Nephron (organoid): ENCODE results near the gene MUC6.

Experiments
- H3K27ac Mint-ChIP-seq, 3 experiments: 2 replicates each; pipeline ENCODE4 v1.8.0; 2020; ENCODE audit warnings: mixed read lengths in 3 of 3, mild to moderate bottlenecking in 2 of 3, moderate library complexity in 1 of 3
- H3K27me3 Mint-ChIP-seq: 2 replicates; pipeline ENCODE4 v1.8.0; 2021; ENCODE audit warnings: low read depth, mild to moderate bottlenecking, moderate library complexity, mixed read lengths
- H3K36me3 Mint-ChIP-seq: 2 replicates; pipeline ENCODE4 v1.8.0; 2020; ENCODE audit warnings: low read depth, mixed read lengths
- H3K4me1 Mint-ChIP-seq: 2 replicates; pipeline ENCODE4 v1.8.0; 2020; ENCODE audit warnings: mixed read lengths
- H3K4me3 Mint-ChIP-seq, 3 experiments: 2 replicates each; pipeline ENCODE4 v1.8.0; 2020; ENCODE audit warnings: mild to moderate bottlenecking in 3 of 3, mixed read lengths in 3 of 3, moderate library complexity in 2 of 3
- H3K9me3 Mint-ChIP-seq: 2 replicates; pipeline ENCODE4 v1.8.0; 2020; ENCODE audit warnings: mixed read lengths
- CTCF ChIP-seq, 3 experiments: fragments of 200-600 bp; sonication (generic); IDR thresholded peaks; one replicate each; pipeline ENCODE4 v1.5.0; 2021; ENCODE audit warnings: antibody characterized with exemption in 3 of 3; ENCODE audit not compliant: unreplicated experiment in 3 of 3

MUC6 gene

GRCh38 chr11:1038361-1038760, 1.8 kb upstream of the MUC6 start:
- no peak overlapping the region for H3K4me3 Mint-ChIP-seq
- TF ChIP-seq CTCF (IDR thresholded peaks at IDR 0.05; ENCODE audit: unreplicated experiment in 3 of 3): no peak
- no peaks in the 10 kb centered on the region for H3K36me3 Mint-ChIP-seq
- no peak overlapping the region for H3K27ac Mint-ChIP-seq
- H3K27me3 Mint-ChIP-seq: no peaks in the 10 kb centered on the region
- H3K9me3 Mint-ChIP-seq: no peaks in the 10 kb centered on the region
- no peaks in the 10 kb centered on the region for H3K4me1 Mint-ChIP-seq

DNA sequence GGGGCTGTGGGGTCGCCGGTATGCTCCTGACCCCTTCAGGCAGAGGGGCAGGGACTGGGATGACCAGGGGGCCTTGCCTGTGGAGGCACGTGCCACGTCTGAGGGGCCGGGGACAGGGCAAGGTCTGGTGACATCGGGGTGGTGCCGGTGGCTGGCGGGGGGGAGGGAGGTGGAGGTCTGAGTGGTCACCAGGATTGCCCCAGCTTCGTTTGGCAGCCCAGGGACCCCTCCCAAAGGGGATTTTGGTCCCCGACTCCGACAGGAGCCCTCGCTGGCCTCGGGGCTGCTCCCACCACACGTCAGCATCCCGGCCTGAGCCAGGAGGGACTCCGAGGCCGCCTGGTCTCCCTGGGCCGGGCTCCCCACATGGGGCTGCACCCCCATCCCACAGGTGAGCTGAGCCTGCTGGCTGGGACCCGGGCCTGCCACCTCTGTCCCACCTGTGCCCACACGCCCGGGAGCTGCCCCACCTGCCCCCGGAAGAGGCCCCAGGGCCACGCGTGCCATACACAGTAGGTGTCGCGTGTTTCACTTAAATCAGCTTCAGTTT, 1.1 kb upstream of the MUC6 start:
- TF ChIP-seq CTCF (IDR thresholded peaks at IDR 0.05; ENCODE audit: unreplicated experiment in 3 of 3): no peak
- H3K27me3 Mint-ChIP-seq: no peaks in the 10 kb centered on the region
- no peaks in the 10 kb centered on the region for H3K36me3 Mint-ChIP-seq
- H3K4me3 Mint-ChIP-seq: no peak overlapping the region
- no peaks in the 10 kb centered on the region for H3K9me3 Mint-ChIP-seq
- no peaks in the 10 kb centered on the region for H3K4me1 Mint-ChIP-seq
- no peak overlapping the region for H3K27ac Mint-ChIP-seq

DNA sequence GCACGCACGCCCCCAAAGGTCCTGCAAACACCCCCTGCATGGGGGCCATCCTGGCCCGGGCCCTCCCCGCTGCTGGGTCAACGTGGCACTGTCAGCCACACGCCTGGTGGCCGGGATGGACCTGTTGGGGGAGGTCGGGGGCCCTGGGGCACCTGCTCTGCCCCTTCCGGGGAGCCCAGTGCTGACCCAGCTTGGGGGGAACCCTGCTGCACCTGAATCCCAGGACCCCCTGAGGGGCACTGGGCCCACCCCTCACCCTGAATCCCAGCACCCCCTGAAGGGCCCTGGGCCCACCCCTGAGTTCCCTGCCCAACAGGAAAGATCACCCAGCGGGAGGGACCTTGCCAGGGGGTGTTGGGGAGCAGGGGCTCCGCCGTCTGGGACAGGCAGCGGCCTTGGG, 413 bp upstream of the MUC6 start:
- TF ChIP-seq CTCF (IDR thresholded peaks at IDR 0.05; ENCODE audit: unreplicated experiment in 3 of 3): no peak

DNA sequence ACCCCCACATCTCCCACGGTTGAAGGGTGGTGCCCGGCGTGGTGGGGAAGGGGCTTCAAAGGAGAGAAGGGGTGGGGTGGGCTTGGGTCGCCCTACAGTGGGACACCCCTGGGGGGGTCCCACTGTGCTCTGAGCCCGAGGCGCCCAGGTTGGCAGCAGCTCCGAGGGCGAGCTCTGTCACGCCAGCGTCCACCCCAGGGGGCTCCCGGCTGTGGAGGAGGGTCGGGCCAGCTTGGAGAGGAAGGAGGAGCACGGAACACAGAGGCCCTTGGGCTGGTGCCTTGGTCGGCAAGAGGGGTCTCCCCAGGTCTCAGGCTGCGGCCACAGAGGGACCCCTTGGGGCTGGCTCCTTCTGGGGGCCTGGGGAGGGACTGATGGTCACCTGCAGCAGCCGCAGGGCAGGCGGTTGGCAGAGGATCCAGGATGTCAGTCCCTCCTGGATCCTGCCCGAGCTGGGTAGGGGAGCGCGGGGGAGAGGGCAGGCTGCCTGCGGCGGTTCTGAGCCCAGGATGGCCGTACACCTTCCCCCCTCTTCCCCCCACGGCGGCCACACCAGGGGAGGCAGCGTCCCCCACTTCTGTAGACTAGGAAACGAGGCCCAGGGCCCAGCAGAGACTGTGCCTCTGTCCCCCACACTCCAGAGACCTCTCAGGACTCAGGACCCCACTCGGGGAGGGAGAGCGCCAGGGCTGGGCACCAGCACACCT, 788 bp downstream of the MUC6 start:
- TF ChIP-seq CTCF (IDR thresholded peaks at IDR 0.05; ENCODE audit: unreplicated experiment in 3 of 3): no peak
- Mint-ChIP-seq H3K9me3 (no peaks in the 10 kb centered on the region), H3K4me1 (no peaks in the 10 kb centered on the region), H3K36me3 (no peaks in the 10 kb centered on the region), H3K27me3 (no peaks in the 10 kb centered on the region), H3K4me3 (no peak overlapping the region), H3K27ac (no peak overlapping the region)

More for the DNA sequence above, 413 bp upstream of the MUC6 start:
- H3K27me3 Mint-ChIP-seq: no peaks in the 10 kb centered on the region
- no peaks in the 10 kb centered on the region for H3K36me3 Mint-ChIP-seq
- H3K27ac Mint-ChIP-seq: no peak overlapping the region
- no peaks in the 10 kb centered on the region for H3K9me3 Mint-ChIP-seq
- no peak overlapping the region for H3K4me3 Mint-ChIP-seq
- no peaks in the 10 kb centered on the region for H3K4me1 Mint-ChIP-seq

DNA sequence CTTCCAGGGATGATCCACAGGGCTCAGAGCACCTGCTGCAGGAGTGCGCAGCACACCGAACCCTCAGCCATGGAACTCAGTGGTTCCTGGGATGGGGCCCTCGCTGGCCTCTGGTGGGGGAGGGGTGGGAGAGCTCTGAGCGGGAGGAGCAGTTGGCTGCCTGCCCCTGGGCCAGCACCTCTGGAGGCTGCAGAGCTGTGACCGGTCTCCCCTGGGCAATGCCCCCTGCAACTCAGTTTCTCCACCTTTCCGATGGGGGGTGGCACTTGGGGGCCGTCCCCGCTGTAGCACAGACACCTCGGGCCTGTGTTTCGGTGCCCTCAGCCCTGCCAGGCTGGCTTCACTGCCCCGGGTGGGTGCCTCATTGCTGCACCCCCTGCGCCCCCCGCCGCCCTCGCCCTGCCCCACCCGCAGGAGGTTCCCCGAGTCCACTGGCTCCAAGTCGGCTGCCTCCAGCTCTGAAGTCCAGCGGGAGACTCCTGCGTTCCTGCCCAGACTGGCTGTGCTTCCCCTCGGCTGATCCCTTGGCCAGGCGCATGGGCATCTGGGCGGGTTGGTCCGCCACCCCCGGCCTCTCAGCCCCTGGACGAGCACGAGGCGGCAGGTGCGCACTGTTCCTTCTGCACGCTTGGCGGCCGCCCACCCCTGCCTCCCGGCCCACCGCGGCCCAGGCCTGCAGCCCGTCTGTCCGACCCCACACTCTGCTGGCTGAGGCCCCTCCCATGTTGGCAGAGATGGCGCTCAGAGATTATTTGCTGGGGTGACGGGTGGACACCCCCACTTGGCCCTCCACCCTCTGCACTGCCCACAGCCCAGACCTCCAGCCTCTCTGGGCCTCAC, 1.8 kb downstream of the MUC6 start:
- Mint-ChIP-seq H3K27me3 (no peaks in the 10 kb centered on the region), H3K4me1 (no peaks in the 10 kb centered on the region), H3K36me3 (no peaks in the 10 kb centered on the region), H3K27ac (no peak overlapping the region), H3K4me3 (no peak overlapping the region), H3K9me3 (no peaks in the 10 kb centered on the region)
- no peak for TF ChIP-seq CTCF (IDR thresholded peaks at IDR 0.05; ENCODE audit: unreplicated experiment in 3 of 3)
